B cell (primary cell): Measurements from ENCODE around the gene LMX1B. TPM values are rescaled to one million over a fixed set of nuclear protein-coding genes. Genes with fewer than 3 reads are reported as not detected.

Experiments
- ATAC-seq: fragments of 200-7000 bp; cut with Tn5 transposase; one replicate; pipeline ENCODE4 v1.10.0; 2021; ENCODE audit warnings: low read depth, mild to moderate bottlenecking, moderate number of reproducible peaks, moderate library complexity
- CTCF ChIA-PET: fragments of 350-600 bp; sonication (Branson Sonifier 250); formaldehyde crosslinking; loops from one replicate; lab custom pipeline; 2021; ENCODE audit warnings: antibody characterized with exemption, inconsistent platforms; lab: Charles Lee
- POLR2A ChIA-PET: fragments of 350-600 bp; sonication (Branson Sonifier 250); formaldehyde crosslinking; loops from one replicate; lab custom pipeline; 2021; ENCODE audit warnings: antibody characterized with exemption; lab: Charles Lee
- DNase-seq: peaks from one replicate; pipeline ENCODE4 v3.0.0; 2013
- H2AFZ ChIP-seq: 2 replicates; pipeline ENCODE4 v1.6.1; 2012; ENCODE audit warnings: mild to moderate bottlenecking, low read depth, low read length; ENCODE audit not compliant: insufficient read depth, poor library complexity, severe bottlenecking
- H3K27ac ChIP-seq, 2 donors: 1 replicate in 1 of 2; 2 replicates in 1 of 2; pipeline ENCODE4 v1.5.1; 2012 to 2013; ENCODE audit warnings: low read length in 2 of 2, mild to moderate bottlenecking in 2 of 2, moderate library complexity in 1 of 2
- H3K27me3 ChIP-seq, 4 experiments: fragments of 200-600 bp in 1 of 4; sonication (generic) in 1 of 4; replicated peaks in 1 of 4; 1 replicate in 2 of 4; 2 replicates in 2 of 4; pipeline versions ENCODE4 v1.6.1 to v1.7.0; 2013 to 2016; ENCODE audit warnings: low read length in 3 of 4, mild to moderate bottlenecking in 2 of 4, mixed read lengths in 1 of 4, moderate library complexity in 1 of 4; ENCODE audit not compliant: insufficient read depth in 4 of 4, control insufficient read depth in 3 of 4; ENCODE audit errors: control extremely low read depth in 1 of 4
- H3K36me3 ChIP-seq, 2 experiments: replicated peaks in 1 of 2; 1 replicate in 1 of 2; 2 replicates in 1 of 2; pipeline versions ENCODE4 v1.6.1 to v1.7.1; 2013; ENCODE audit warnings: low read length in 1 of 2; ENCODE audit not compliant: insufficient read depth in 2 of 2, control insufficient read depth in 1 of 2; ENCODE audit errors: control extremely low read depth in 1 of 2, extremely low read depth in 1 of 2
- H3K4me1 ChIP-seq, 2 donors: fragments of 200-600 bp in 1 of 2; sonication (generic) in 1 of 2; 1 replicate in 1 of 2; 2 replicates in 1 of 2; pipeline versions ENCODE4 v1.5.1 to v1.6.1; 2013 to 2017; ENCODE audit warnings: low read length in 2 of 2; ENCODE audit not compliant: control insufficient read depth in 2 of 2, insufficient read depth in 2 of 2
- H3K4me2 ChIP-seq: replicated peaks from 2 replicates; pipeline ENCODE3; 2012; ENCODE audit warnings: mild to moderate bottlenecking, low read depth, low read length; ENCODE audit not compliant: poor library complexity, severe bottlenecking
- H3K4me3 ChIP-seq, 5 experiments: fragments of 200-600 bp in 1 of 5; sonication (generic) in 1 of 5; 1 replicate in 3 of 5; 2 replicates in 2 of 5; pipeline versions ENCODE4 v1.5.1 to v1.7.0; 2011 to 2016; ENCODE audit warnings: low read length in 4 of 5, mild to moderate bottlenecking in 4 of 5, low read depth in 2 of 5, control low read depth in 1 of 5, moderate library complexity in 1 of 5; ENCODE audit not compliant: insufficient read depth in 1 of 5; ENCODE audit errors: control extremely low read depth in 1 of 5, extremely low read depth in 1 of 5
- H3K79me2 ChIP-seq: fragments of 200-600 bp; sonication (generic); one replicate; pipeline ENCODE4 v1.6.0; 2016; ENCODE audit warnings: low read length; ENCODE audit not compliant: control insufficient read depth, insufficient read depth
- H3K9ac ChIP-seq: fragments of 200-600 bp; sonication (generic); 2 replicates; pipeline ENCODE4 v1.6.1; 2017; ENCODE audit warnings: mild to moderate bottlenecking, low read length, moderate library complexity
- H3K9me3 ChIP-seq, 3 donors: one replicate each; pipeline versions ENCODE4 v1.6.1 to v1.7.1; 2013; ENCODE audit warnings: low read length in 2 of 3; ENCODE audit not compliant: control insufficient read depth in 2 of 3, insufficient read depth in 1 of 3; ENCODE audit errors: control extremely low read depth in 1 of 3
- H4K20me1 ChIP-seq: 2 replicates; pipeline ENCODE4 v1.6.0; 2012; ENCODE audit warnings: mild to moderate bottlenecking, low read length; ENCODE audit not compliant: insufficient read depth, control insufficient read depth, poor library complexity, severe bottlenecking
- H3K27ac Mint-ChIP-seq: one replicate; pipeline ENCODE4 v1.8.0; 2021; ENCODE audit warnings: mixed read lengths
- H3K27me3 Mint-ChIP-seq: one replicate; pipeline ENCODE4 v1.8.0; 2021; ENCODE audit warnings: mixed read lengths
- H3K4me1 Mint-ChIP-seq: one replicate; pipeline ENCODE4 v1.8.0; 2021; ENCODE audit warnings: mixed read lengths
- H3K4me3 Mint-ChIP-seq: one replicate; pipeline ENCODE4 v1.8.0; 2021; ENCODE audit warnings: mixed read lengths
- H3K9me3 Mint-ChIP-seq: one replicate; pipeline ENCODE4 v1.8.0; 2022; ENCODE audit warnings: mixed read lengths; ENCODE audit not compliant: insufficient read depth
- CTCF ChIP-seq: fragments of 200-600 bp; IDR thresholded peaks from one replicate; pipeline ENCODE4 v1.8.0; 2022; ENCODE audit warnings: antibody characterized with exemption, mild to moderate bottlenecking
- EZH2 ChIP-seq: IDR thresholded peaks from 2 replicates; pipeline ENCODE4 v1.6.1; 2012; ENCODE audit warnings: borderline replicate concordance, low read depth, mild to moderate bottlenecking, moderate library complexity, low read length; ENCODE audit not compliant: insufficient read depth, poor library complexity, severe bottlenecking
- WGBS: methylation state at CpG from one replicate; pipeline ENCODE4 v1.1.5; 2013; ENCODE audit warnings: missing lambda C conversion rate; ENCODE audit not compliant: insufficient coverage; 5-methylcytosine and 5-hydroxymethylcytosine counted together
- intact Hi-C: fragments of 100-400 bp; cut with micrococcal nuclease; formaldehyde crosslinking; loops from one replicate; pipeline ENCODE4 v1.10.0; 2022
- polyA plus RNA-seq: library from polyadenylated mRNA; depleted of rRNA; stranded (reverse); fragments of >200 nt; gene quantifications from 2 replicates; pipeline ENCODE4 v1.2.3, GENCODE V29; 2012
- total RNA-seq, 2 donors: library from RNA; stranded (reverse); fragments of 120-200 nt in 1 of 2; gene quantifications; 1 replicate in 1 of 2; 2 replicates in 1 of 2; pipeline versions ENCODE4 v1.2.3 to v1.2.4, GENCODE V29; 2013 to 2022

Gene LMX1B
- total and polyA plus RNA-seq, 2 donors (not counting 1 experiment from before 2014, with no cell fraction given): not detected

DNA sequence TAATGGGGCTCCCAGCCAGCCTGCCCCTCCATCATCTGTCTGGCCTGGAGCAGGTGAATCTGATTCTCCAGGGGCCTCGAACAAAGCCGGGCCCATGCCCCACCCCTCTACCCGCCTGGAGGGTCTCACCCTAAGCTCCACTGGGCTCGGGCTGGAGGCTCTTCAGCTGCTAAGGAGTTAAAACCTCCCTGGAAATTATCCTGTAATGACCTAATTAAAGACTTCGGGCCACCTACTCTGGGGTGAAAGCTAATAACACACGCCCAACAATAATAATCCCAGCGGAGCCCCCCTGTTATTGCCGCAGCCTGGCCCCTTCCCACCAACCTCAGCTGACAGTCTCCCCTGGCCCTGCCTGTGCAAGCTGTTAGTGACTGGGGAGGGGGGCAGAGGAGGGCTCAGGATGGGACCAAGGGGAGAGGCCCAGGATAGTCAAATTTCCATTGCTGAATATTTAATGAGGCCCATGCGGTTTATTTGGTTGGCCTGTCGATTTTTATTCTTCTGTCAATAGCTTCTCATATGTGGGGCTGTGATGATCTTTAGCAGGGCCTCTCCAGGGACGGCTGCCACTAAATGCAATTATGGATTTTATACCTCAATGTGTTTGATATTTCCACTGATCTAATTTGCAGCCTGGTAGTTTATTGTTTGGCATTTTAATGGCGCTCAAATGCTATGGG, 25.7 kb downstream of the LMX1B start:
- Histone ChIP-seq H3K4me3 (no peak overlapping the region), H3K79me2 (no peaks in the 10 kb centered on the region), H4K20me1 (no peaks in the 10 kb centered on the region), H3K9ac (no peak overlapping the region), H3K27me3 (peaks cover 0 to 72% (median 13%) of the 10 kb centered on the region in 4 experiments), H3K4me1 (no peaks in the 10 kb centered on the region), H3K27ac (no peak overlapping the region), H3K4me2 (no peak overlapping the region), H3K9me3 (peaks cover 0 to 3% (median 0%) of the 10 kb centered on the region in 3 donors), H2AFZ (no peak overlapping the region), H3K36me3 (no peaks in the 10 kb centered on the region)
- Mint-ChIP-seq H3K9me3 (no peaks in the 10 kb centered on the region), H3K4me1 (peaks cover 4% of the 10 kb centered on the region), H3K4me3 (no peak overlapping the region), H3K27me3 (peaks cover 63% of the 10 kb centered on the region), H3K27ac (no peak overlapping the region)
- ChIA-PET POLR2A (no interaction called here), CTCF (interaction anchor here (1.3 kb wide), 1 partner anchor 51 kb away, joined by 3 read pairs; no protein-coding TSS in a partner anchor)
- ATAC-seq (no peak), DNase-seq (no peak)
- TF ChIP-seq CTCF (no peak), EZH2 (no peak)
- intact Hi-C loops: no loop called here
- WGBS: 35% methylated on average over 5 of the region's 12 CpGs

GRCh38 chr9:126641118-126641851, 27.6 kb downstream of the LMX1B start:
- Histone ChIP-seq H3K9me3 (peaks cover 0 to 3% (median 0%) of the 10 kb centered on the region in 3 donors), H3K79me2 (no peaks in the 10 kb centered on the region), H3K27me3 (peaks cover 0 to 60% (median 16%) of the 10 kb centered on the region in 4 experiments), H3K4me3 (no peak overlapping the region), H3K27ac (no peak overlapping the region), H4K20me1 (no peaks in the 10 kb centered on the region), H3K4me2 (no peak overlapping the region), H3K4me1 (no peaks in the 10 kb centered on the region), H2AFZ (no peak overlapping the region), H3K36me3 (no peaks in the 10 kb centered on the region), H3K9ac (no peak overlapping the region)
- no peak overlapping the region for H3K4me3 Mint-ChIP-seq
- H3K27ac Mint-ChIP-seq: no peak overlapping the region
- ATAC-seq (no peak), DNase-seq (no peak)
- intact Hi-C loops: no loop called here
- POLR2A ChIA-PET: no interaction called here
- CTCF ChIA-PET: no interaction called here
- H3K27me3 Mint-ChIP-seq: peaks cover 67% of the 10 kb centered on the region
- H3K4me1 Mint-ChIP-seq: peaks cover 4% of the 10 kb centered on the region
- WGBS: 67% methylated on average over 8 of the region's 8 CpGs
- no peaks in the 10 kb centered on the region for H3K9me3 Mint-ChIP-seq
- TF ChIP-seq CTCF (no peak), EZH2 (no peak)
